ENCODE data around the gene PTPN23.

The PTPN23 gene

DNA sequence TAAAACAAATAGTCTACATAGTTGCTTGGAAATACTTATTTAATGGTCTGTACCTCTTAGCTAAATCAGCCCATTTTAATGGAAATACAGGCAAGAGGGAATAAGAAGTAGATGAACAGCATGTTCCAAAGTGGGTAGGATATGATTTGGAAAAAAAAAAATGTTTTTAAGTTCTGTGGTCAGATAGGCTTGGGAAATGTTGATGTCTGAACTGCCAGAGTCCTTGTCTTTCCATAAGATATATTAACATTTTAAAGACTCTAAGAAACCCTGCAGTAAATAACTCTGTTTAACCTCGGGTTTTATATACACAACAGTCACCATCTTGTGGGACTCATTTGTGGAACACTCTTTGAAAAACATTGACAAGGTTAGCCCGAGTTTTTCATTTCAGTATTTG, 40.0 kb upstream of the PTPN23 start:
- ATAC-seq: no peak
- TF ChIP-seq, protein P1, sequence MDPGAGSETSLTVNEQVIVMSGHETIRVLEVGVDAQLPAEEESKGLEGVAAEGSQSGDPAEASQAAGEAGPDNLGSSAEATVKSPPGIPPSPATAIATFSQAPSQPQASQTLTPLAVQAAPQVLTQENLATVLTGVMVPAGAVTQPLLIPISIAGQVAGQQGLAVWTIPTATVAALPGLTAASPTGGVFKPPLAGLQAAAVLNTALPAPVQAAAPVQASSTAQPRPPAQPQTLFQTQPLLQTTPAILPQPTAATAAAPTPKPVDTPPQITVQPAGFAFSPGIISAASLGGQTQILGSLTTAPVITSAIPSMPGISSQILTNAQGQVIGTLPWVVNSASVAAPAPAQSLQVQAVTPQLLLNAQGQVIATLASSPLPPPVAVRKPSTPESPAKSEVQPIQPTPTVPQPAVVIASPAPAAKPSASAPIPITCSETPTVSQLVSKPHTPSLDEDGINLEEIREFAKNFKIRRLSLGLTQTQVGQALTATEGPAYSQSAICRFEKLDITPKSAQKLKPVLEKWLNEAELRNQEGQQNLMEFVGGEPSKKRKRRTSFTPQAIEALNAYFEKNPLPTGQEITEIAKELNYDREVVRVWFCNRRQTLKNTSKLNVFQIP (CRISPR knock-in tag; IDR thresholded peaks at IDR 0.05; ENCODE audit: borderline replicate concordance, low read depth): no peak
- TF ChIP-seq OSR1 (CRISPR knock-in tag; IDR thresholded peaks at IDR 0.05) (no peak), ZC3H10 (CRISPR knock-in tag; IDR thresholded peaks at IDR 0.05) (no peak), ARNTL (CRISPR knock-in tag; IDR thresholded peaks at IDR 0.05; ENCODE audit: borderline replicate concordance, low read depth) (no peak), BACH2 (CRISPR knock-in tag; IDR thresholded peaks at IDR 0.05; ENCODE audit: borderline replicate concordance) (no peak), CSDC2 (CRISPR knock-in tag; IDR thresholded peaks at IDR 0.05) (no peak), SNAI2 (CRISPR knock-in tag; IDR thresholded peaks at IDR 0.05) (no peak), ZNF8 (CRISPR knock-in tag; IDR thresholded peaks at IDR 0.05) (no peak), PPARA (CRISPR knock-in tag; IDR thresholded peaks at IDR 0.05; ENCODE audit: borderline replicate concordance) (no peak), ZNF565 (CRISPR knock-in tag; conservative IDR thresholded peaks at IDR 0.05; ENCODE audit: low read depth) (no peak), ZFP3 (CRISPR knock-in tag; IDR thresholded peaks at IDR 0.05) (no peak), TOX (CRISPR knock-in tag; IDR thresholded peaks at IDR 0.05; ENCODE audit: borderline replicate concordance) (no peak), ZNF70 (CRISPR knock-in tag; IDR thresholded peaks at IDR 0.05) (no peak), GLIS3 (CRISPR knock-in tag; IDR thresholded peaks at IDR 0.05) (no peak), ISL1 (CRISPR knock-in tag; IDR thresholded peaks at IDR 0.05) (no peak), ZFP30 (CRISPR knock-in tag; IDR thresholded peaks at IDR 0.05) (no peak), ESRRG (CRISPR knock-in tag; IDR thresholded peaks at IDR 0.05) (no peak)
- TF ChIP-seq, protein P2, sequence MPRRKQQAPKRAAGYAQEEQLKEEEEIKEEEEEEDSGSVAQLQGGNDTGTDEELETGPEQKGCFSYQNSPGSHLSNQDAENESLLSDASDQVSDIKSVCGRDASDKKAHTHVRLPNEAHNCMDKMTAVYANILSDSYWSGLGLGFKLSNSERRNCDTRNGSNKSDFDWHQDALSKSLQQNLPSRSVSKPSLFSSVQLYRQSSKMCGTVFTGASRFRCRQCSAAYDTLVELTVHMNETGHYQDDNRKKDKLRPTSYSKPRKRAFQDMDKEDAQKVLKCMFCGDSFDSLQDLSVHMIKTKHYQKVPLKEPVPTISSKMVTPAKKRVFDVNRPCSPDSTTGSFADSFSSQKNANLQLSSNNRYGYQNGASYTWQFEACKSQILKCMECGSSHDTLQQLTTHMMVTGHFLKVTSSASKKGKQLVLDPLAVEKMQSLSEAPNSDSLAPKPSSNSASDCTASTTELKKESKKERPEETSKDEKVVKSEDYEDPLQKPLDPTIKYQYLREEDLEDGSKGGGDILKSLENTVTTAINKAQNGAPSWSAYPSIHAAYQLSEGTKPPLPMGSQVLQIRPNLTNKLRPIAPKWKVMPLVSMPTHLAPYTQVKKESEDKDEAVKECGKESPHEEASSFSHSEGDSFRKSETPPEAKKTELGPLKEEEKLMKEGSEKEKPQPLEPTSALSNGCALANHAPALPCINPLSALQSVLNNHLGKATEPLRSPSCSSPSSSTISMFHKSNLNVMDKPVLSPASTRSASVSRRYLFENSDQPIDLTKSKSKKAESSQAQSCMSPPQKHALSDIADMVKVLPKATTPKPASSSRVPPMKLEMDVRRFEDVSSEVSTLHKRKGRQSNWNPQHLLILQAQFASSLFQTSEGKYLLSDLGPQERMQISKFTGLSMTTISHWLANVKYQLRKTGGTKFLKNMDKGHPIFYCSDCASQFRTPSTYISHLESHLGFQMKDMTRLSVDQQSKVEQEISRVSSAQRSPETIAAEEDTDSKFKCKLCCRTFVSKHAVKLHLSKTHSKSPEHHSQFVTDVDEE (CRISPR knock-in tag; IDR thresholded peaks at IDR 0.05): no peak
- TF ChIP-seq, protein P3, sequence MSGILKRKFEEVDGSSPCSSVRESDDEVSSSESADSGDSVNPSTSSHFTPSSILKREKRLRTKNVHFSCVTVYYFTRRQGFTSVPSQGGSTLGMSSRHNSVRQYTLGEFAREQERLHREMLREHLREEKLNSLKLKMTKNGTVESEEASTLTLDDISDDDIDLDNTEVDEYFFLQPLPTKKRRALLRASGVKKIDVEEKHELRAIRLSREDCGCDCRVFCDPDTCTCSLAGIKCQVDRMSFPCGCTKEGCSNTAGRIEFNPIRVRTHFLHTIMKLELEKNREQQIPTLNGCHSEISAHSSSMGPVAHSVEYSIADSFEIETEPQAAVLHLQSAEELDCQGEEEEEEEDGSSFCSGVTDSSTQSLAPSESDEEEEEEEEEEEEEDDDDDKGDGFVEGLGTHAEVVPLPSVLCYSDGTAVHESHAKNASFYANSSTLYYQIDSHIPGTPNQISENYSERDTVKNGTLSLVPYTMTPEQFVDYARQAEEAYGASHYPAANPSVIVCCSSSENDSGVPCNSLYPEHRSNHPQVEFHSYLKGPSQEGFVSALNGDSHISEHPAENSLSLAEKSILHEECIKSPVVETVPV (CRISPR knock-in tag; IDR thresholded peaks at IDR 0.05): no peak
- TF ChIP-seq, protein P4, sequence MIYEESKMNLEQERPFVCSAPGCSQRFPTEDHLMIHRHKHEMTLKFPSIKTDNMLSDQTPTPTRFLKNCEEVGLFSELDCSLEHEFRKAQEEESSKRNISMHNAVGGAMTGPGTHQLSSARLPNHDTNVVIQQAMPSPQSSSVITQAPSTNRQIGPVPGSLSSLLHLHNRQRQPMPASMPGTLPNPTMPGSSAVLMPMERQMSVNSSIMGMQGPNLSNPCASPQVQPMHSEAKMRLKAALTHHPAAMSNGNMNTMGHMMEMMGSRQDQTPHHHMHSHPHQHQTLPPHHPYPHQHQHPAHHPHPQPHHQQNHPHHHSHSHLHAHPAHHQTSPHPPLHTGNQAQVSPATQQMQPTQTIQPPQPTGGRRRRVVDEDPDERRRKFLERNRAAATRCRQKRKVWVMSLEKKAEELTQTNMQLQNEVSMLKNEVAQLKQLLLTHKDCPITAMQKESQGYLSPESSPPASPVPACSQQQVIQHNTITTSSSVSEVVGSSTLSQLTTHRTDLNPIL (CRISPR knock-in tag; IDR thresholded peaks at IDR 0.05; ENCODE audit: low read depth): no peak

DNA sequence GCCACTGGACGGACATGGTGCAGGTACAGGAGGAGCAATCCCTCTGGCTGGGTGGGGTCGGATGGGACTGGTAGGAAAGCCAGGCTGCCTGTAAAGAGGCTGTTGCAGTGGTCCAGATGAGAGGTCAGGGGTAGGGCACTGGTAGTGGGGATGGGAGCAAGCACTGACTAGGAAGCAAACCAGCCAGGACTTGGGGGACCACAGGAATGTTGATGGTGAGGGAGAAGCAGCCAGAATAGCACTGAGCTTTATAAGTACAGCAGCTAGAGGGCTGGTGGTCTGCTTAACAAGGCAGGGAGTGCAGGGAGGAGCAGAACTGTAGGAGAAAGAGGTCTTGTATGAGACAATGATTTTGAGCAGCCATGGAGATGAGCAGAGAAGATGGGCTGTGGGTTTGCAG, 38.7 kb upstream of the PTPN23 start:
- TF ChIP-seq BACH2 (CRISPR knock-in tag; IDR thresholded peaks at IDR 0.05; ENCODE audit: borderline replicate concordance) (no peak), ISL1 (CRISPR knock-in tag; IDR thresholded peaks at IDR 0.05) (no peak), OSR1 (CRISPR knock-in tag; IDR thresholded peaks at IDR 0.05) (no peak)
- TF ChIP-seq, protein P4 (CRISPR knock-in tag; IDR thresholded peaks at IDR 0.05; ENCODE audit: low read depth): no peak
- TF ChIP-seq, protein P5, sequence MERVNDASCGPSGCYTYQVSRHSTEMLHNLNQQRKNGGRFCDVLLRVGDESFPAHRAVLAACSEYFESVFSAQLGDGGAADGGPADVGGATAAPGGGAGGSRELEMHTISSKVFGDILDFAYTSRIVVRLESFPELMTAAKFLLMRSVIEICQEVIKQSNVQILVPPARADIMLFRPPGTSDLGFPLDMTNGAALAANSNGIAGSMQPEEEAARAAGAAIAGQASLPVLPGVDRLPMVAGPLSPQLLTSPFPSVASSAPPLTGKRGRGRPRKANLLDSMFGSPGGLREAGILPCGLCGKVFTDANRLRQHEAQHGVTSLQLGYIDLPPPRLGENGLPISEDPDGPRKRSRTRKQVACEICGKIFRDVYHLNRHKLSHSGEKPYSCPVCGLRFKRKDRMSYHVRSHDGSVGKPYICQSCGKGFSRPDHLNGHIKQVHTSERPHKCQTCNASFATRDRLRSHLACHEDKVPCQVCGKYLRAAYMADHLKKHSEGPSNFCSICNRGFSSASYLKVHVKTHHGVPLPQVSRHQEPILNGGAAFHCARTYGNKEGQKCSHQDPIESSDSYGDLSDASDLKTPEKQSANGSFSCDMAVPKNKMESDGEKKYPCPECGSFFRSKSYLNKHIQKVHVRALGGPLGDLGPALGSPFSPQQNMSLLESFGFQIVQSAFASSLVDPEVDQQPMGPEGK (CRISPR knock-in tag; IDR thresholded peaks at IDR 0.05; ENCODE audit: borderline replicate concordance): no peak
- ATAC-seq: no peak
